Vagina (tissue), 2 donors: ENCODE results near the gene MTUS2. TPM values are rescaled to one million over a fixed set of nuclear protein-coding genes. Genes with fewer than 3 reads are reported as not detected.

Experiments used
- DNase-seq, 2 donors: peaks; one replicate each; pipeline ENCODE4 v3.0.0-alpha.2; 2017; ENCODE audit errors: extremely low spot score in 2 of 2
- H3K27ac ChIP-seq: fragments of 200-600 bp; sonication (generic); one replicate; pipeline ENCODE4 v1.5.1; 2019
- H3K27me3 ChIP-seq: fragments of 200-600 bp; sonication (generic); one replicate; pipeline ENCODE4 v1.5.1; 2019
- H3K36me3 ChIP-seq, 2 donors: fragments of 200-600 bp; sonication (generic); one replicate each; pipeline ENCODE4 v1.5.1; 2017 to 2019
- H3K4me1 ChIP-seq: fragments of 200-600 bp; sonication (generic); one replicate; pipeline ENCODE4 v1.5.1; 2019
- H3K4me3 ChIP-seq, 2 donors: fragments of 200-600 bp; sonication (generic); 1 replicate in 1 of 2; 2 replicates in 1 of 2; pipeline ENCODE4 v1.5.1; 2016 to 2019
- H3K9me3 ChIP-seq: fragments of 200-600 bp; sonication (generic); one replicate; pipeline ENCODE4 v1.5.1; 2019
- CTCF ChIP-seq, 3 experiments: fragments of 450-650 bp in 2 of 3; fragments of 200-600 bp in 1 of 3; sonication (generic) in 1 of 3; IDR thresholded peaks; one replicate each; pipeline ENCODE4 v1.5.1; 2017 to 2019; ENCODE audit warnings: antibody characterized with exemption in 3 of 3, mild to moderate bottlenecking in 2 of 3, moderate library complexity in 2 of 3
- POLR2A ChIP-seq, 2 donors: fragments of 450-650 bp; IDR thresholded peaks; one replicate each; pipeline ENCODE4 v1.6.1; 2017; ENCODE audit warnings: antibody characterized with exemption in 2 of 2, mild to moderate bottlenecking in 2 of 2, moderate library complexity in 2 of 2
- POLR2AphosphoS5 ChIP-seq, 2 donors: sonication (generic); formaldehyde crosslinking; IDR thresholded peaks; one replicate each; pipeline ENCODE4 v1.9.0; 2017; ENCODE audit warnings: antibody characterized with exemption in 2 of 2, mild to moderate bottlenecking in 2 of 2, low read depth in 1 of 2; ENCODE audit not compliant: insufficient read depth in 1 of 2
- intact Hi-C: fragments of 100-400 bp; cut with DNase I; formaldehyde crosslinking; loops from one replicate; pipeline ENCODE4 v1.15.1; 2023
- total RNA-seq: library from RNA; depleted of rRNA; stranded (reverse); fragments of >200 nt; gene quantifications from one replicate; pipeline ENCODE4 v1.2.3, GENCODE V29; 2016

The MTUS2 gene
- total RNA-seq, 1 donor from 2014 or later, result 0.74 TPM

- no peak overlapping the region for H3K27ac ChIP-seq
- DNase-seq, result no peak
- TF ChIP-seq POLR2AphosphoS5 (IDR thresholded peaks at IDR 0.05; ENCODE audit: insufficient read depth in 1 of 2, low read depth in 1 of 2) (no peak), POLR2A (IDR thresholded peaks at IDR 0.05) (no peak), CTCF (IDR thresholded peaks at IDR 0.05) (no peak)
- H3K4me1 ChIP-seq, result no peaks in the 10 kb centered on the region
- no peak overlapping the region for H3K4me3 ChIP-seq
- intact Hi-C loops, result no loop called here
- no peaks in the 10 kb centered on the region for H3K9me3 ChIP-seq
- H3K27me3 ChIP-seq, result no peaks in the 10 kb centered on the region
- no peaks in the 10 kb centered on the region for H3K36me3 ChIP-seq
These were observed 661.5 kb downstream of the MTUS2 start for GRCh38 chr13:29481603-29482002.

GRCh38 chr13:29482504-29482903 is 662.4 kb downstream of the MTUS2 start:
- no peak for TF ChIP-seq CTCF (IDR thresholded peaks at IDR 0.05)
- TF ChIP-seq POLR2AphosphoS5 (IDR thresholded peaks at IDR 0.05; ENCODE audit: insufficient read depth in 1 of 2, low read depth in 1 of 2), result no peak
- no peak for TF ChIP-seq POLR2A (IDR thresholded peaks at IDR 0.05)
- no peak overlapping the region for H3K4me3 ChIP-seq
- no peaks in the 10 kb centered on the region for H3K27me3 ChIP-seq
- intact Hi-C loops, result no loop called here
- no peaks in the 10 kb centered on the region for H3K36me3 ChIP-seq
- DNase-seq, result no peak
- H3K4me1 ChIP-seq, result no peaks in the 10 kb centered on the region
- no peak overlapping the region for H3K27ac ChIP-seq
- no peaks in the 10 kb centered on the region for H3K9me3 ChIP-seq

GRCh38 chr13:29483211-29483610 is 663.1 kb downstream of the MTUS2 start:
- no peak for DNase-seq
- intact Hi-C loops, result no loop called here
- H3K27ac ChIP-seq, result no peak overlapping the region

GRCh38 chr13:29483623-29484022 is 663.5 kb downstream of the MTUS2 start:
- no peak overlapping the region for H3K4me3 ChIP-seq
- intact Hi-C loops, result no loop called here
- H3K27me3 ChIP-seq, result no peaks in the 10 kb centered on the region
- no peak for DNase-seq
- no peaks in the 10 kb centered on the region for H3K4me1 ChIP-seq
- TF ChIP-seq POLR2AphosphoS5 (IDR thresholded peaks at IDR 0.05; ENCODE audit: insufficient read depth in 1 of 2, low read depth in 1 of 2), result no peak
- TF ChIP-seq POLR2A (IDR thresholded peaks at IDR 0.05), result no peak
- H3K9me3 ChIP-seq, result no peaks in the 10 kb centered on the region
- no peak overlapping the region for H3K27ac ChIP-seq
- no peaks in the 10 kb centered on the region for H3K36me3 ChIP-seq

More at GRCh38 chr13:29483211-29483610, 663.1 kb downstream of the MTUS2 start:
- Histone ChIP-seq H3K9me3 (no peaks in the 10 kb centered on the region), H3K36me3 (no peaks in the 10 kb centered on the region), H3K4me1 (no peaks in the 10 kb centered on the region), H3K27me3 (no peaks in the 10 kb centered on the region), H3K4me3 (no peak overlapping the region)
- TF ChIP-seq POLR2AphosphoS5 (IDR thresholded peaks at IDR 0.05; ENCODE audit: insufficient read depth in 1 of 2, low read depth in 1 of 2), result no peak
- no peak for TF ChIP-seq POLR2A (IDR thresholded peaks at IDR 0.05)
- no peak for TF ChIP-seq CTCF (IDR thresholded peaks at IDR 0.05)

GRCh38 chr13:29484236-29484635 is 664.1 kb downstream of the MTUS2 start:
- H3K9me3 ChIP-seq, result no peaks in the 10 kb centered on the region
- no peaks in the 10 kb centered on the region for H3K4me1 ChIP-seq
- TF ChIP-seq CTCF (IDR thresholded peaks at IDR 0.05) (no peak), POLR2AphosphoS5 (IDR thresholded peaks at IDR 0.05; ENCODE audit: insufficient read depth in 1 of 2, low read depth in 1 of 2) (no peak), POLR2A (IDR thresholded peaks at IDR 0.05) (no peak)
- no peaks in the 10 kb centered on the region for H3K36me3 ChIP-seq
- no peak overlapping the region for H3K4me3 ChIP-seq
- H3K27ac ChIP-seq, result no peak overlapping the region
- no peak for DNase-seq
- no peaks in the 10 kb centered on the region for H3K27me3 ChIP-seq
- intact Hi-C loops, result no loop called here
